Gastrocnemius medialis (tissue), 4 donors: ENCODE results near the gene PIGQ.

ENCODE experiments used
- POLR2A ChIP-seq, 2 donors: fragments of 450-650 bp; IDR thresholded peaks; one replicate each; pipeline ENCODE4 v1.6.1; 2017; ENCODE audit warnings: antibody characterized with exemption in 2 of 2, mild to moderate bottlenecking in 2 of 2, moderate library complexity in 2 of 2
- TF ChIP-seq, protein P1 (sequence below), 5 experiments: fragments of 450-650 bp in 3 of 5; fragments of 200-600 bp in 2 of 5; sonication (generic) in 2 of 5; IDR thresholded peaks in 4 of 5; conservative IDR thresholded peaks in 1 of 5; 1 replicate in 4 of 5; 2 replicates in 1 of 5; pipeline ENCODE4 v1.5.1; 2016 to 2019; ENCODE audit warnings: antibody characterized with exemption in 5 of 5, mild to moderate bottlenecking in 3 of 5, moderate library complexity in 3 of 5

DNA sequence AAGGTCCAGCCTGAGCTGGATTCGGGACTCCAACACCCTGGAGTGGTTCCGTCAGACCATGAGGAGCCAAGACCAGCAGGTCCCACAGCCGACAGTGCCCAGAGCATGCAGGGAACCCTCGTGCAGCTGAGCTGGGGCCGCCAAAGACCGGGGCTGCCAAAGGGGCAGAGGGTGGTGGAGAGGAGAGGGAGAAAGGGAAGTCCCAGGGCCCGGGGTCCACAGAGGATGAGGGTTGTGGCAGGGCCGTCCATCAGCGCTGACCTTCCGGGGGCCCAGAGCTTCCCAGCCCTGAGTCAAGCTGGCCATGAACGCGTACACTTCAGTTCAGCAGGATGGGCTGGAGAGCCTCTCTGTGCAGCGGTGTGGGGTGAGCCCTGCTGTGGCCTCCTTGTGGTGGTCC lies 48.9 kb upstream of the PIGQ start:
- TF ChIP-seq, protein P1, sequence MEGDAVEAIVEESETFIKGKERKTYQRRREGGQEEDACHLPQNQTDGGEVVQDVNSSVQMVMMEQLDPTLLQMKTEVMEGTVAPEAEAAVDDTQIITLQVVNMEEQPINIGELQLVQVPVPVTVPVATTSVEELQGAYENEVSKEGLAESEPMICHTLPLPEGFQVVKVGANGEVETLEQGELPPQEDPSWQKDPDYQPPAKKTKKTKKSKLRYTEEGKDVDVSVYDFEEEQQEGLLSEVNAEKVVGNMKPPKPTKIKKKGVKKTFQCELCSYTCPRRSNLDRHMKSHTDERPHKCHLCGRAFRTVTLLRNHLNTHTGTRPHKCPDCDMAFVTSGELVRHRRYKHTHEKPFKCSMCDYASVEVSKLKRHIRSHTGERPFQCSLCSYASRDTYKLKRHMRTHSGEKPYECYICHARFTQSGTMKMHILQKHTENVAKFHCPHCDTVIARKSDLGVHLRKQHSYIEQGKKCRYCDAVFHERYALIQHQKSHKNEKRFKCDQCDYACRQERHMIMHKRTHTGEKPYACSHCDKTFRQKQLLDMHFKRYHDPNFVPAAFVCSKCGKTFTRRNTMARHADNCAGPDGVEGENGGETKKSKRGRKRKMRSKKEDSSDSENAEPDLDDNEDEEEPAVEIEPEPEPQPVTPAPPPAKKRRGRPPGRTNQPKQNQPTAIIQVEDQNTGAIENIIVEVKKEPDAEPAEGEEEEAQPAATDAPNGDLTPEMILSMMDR (IDR thresholded peaks at IDR 0.05 in 4 of 5, conservative IDR thresholded peaks at IDR 0.05 in 1 of 5), result no peak
- no peak for TF ChIP-seq POLR2A (IDR thresholded peaks at IDR 0.05)
